Fibroblast of mammary gland (primary cell): ENCODE results near the gene TCEAL1.

Experiments used
- DNase-seq: peaks from one replicate; pipeline ENCODE4 v3.0.0-alpha.2; 2010; ENCODE audit warnings: low read depth
- H3K4me3 ChIP-seq: 2 replicates; pipeline ENCODE4 v1.5.1; 2011; ENCODE audit warnings: low read depth, mild to moderate bottlenecking, low read length, moderate library complexity; ENCODE audit not compliant: control insufficient read depth
- TF ChIP-seq, protein P1 (sequence below): conservative IDR thresholded peaks from 2 replicates; pipeline ENCODE4 v1.5.1; 2011; ENCODE audit warnings: low read depth, low read length, inconsistent platforms; ENCODE audit not compliant: control insufficient read depth, insufficient read depth

The TCEAL1 gene

DNA sequence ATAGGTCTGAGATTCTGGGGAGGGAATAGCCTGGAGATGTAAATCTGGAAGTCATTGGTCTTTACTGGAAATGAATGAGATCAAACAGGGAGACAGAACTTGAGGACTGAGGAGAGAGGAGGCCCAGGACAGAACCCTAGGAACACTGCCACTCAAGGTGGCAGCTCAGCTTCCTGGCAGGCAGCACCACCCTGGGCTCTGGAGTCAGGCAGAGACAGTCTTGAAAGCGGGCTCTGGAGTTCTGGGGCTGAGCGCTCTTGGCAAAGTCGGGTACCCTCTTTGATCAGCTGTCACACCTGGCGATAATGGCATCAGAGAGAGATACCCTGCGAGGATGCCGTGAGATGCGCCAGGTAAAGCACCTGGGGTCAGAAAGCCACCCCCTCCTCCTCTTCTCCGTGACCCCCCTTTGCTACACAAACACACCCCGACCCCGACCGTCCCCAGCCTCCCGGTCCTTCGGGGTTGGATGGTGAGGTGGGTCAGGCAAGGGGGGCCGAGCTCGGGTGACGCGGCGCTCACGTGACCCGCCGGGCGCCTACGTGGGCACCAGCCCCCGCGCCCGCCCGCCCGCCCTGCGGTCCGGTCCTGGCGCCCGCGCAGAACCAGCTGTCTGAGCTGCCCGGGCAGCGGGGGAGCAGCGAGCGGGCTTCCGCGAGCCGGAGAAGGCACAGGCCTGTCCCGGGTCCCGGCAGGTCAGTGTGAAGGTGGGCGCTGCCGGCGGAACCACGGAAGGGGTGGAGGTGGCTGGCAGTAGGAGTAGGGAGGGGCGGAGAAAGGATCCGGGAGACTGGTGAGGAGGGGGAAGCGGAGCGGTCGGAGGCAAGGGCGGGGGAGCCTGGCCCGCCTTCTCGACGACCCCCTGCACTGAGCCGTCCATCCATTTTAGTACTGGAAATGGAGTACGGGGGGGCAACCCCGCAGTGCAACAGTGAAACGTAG lies 21.1 kb upstream of the TCEAL1 start, which contains the start of gene TCEAL3:
TSS of gene TCEAL3 (plus strand) at position 600 of the 942 bp plus-strand sequence. CDS start 1,102 bp downstream, outside the sequence.
- DNase-seq = peak; percentile 23
- TF ChIP-seq, protein P1, sequence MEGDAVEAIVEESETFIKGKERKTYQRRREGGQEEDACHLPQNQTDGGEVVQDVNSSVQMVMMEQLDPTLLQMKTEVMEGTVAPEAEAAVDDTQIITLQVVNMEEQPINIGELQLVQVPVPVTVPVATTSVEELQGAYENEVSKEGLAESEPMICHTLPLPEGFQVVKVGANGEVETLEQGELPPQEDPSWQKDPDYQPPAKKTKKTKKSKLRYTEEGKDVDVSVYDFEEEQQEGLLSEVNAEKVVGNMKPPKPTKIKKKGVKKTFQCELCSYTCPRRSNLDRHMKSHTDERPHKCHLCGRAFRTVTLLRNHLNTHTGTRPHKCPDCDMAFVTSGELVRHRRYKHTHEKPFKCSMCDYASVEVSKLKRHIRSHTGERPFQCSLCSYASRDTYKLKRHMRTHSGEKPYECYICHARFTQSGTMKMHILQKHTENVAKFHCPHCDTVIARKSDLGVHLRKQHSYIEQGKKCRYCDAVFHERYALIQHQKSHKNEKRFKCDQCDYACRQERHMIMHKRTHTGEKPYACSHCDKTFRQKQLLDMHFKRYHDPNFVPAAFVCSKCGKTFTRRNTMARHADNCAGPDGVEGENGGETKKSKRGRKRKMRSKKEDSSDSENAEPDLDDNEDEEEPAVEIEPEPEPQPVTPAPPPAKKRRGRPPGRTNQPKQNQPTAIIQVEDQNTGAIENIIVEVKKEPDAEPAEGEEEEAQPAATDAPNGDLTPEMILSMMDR = no peak
- peak within 1 kb of the TSS; percentile 67 for H3K4me3 ChIP-seq

DNA sequence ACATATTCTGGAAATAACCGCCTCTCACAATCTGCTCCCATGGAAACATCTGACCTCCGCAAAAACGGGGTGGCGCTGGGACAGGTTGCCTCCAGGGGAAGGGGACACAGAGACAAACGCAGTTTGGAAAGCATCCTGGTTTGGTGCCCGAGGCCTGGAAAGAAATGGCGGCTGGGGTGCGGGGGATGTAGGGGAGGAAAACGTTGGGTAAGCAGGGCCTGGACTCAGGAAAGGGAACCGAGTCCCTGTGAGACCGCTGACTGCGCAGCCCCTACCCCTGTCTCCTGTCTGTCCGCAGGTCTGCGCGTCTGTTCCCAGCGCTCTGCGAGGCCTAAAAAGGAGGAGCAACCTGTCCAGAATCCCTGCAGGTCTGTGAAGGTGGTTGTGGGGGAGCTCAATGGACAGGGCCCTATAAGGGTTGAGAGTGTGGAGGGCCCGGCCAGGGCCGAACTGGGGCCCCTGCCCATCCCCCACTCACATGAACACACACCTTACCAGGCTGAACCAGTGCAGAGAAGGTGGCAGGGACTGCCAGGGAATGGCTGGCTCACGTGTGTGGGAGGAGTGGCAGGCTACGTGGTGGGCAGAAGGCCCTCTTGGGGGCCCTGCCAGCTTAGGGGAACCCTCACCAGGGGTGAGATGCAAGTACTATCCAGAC lies 20.3 kb upstream of the TCEAL1 start:
- TF ChIP-seq, protein P1 = no peak
- no peak for DNase-seq
- peak overlapping the region; percentile 67 for H3K4me3 ChIP-seq

DNA sequence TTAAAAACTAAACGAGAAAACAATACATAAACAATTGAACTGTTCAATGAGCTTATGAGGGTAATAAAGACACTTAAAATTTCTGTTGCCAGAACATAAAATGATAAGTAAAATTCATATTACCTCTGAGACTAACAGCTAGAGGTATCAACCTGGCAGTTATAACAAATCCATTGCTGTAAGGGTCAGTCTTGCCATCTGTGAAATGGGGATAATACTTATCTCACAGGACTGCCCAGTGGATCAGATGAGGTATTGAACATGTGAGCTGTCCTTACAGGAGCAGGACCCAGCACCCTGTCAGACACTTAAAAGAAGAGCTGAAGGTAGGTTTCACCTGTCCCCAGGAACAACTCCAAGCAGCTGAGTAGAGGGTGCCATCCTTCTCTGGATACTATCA lies 18.5 kb upstream of the TCEAL1 start:
- no peak for DNase-seq
- TF ChIP-seq, protein P1 = no peak
- H3K4me3 ChIP-seq = no peak overlapping the region

DNA sequence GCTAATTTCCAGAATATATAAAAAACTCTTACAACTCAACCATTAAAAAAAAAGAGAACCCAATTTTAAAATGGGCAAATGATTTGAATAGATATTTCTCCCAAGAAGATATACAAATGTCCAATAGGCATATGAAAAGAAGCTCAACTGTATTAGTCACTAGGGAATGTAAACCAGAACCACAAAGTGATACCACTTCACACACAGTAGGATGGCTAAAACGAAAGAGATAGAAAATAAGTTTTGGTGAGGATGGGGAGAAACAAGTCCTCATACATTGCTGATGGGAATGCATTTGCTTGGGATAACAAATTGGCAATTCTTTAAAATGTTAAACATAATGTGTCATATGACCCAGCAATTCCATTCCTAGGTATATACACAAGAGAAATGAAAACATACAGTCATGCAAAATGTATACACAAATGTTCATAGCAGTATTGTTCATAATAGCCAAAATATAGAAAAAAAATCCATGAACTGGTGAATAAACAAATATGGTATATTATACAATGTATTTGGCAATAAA lies 15.3 kb upstream of the TCEAL1 start:
- no peak overlapping the region for H3K4me3 ChIP-seq
- DNase-seq = no peak
- TF ChIP-seq, protein P1 = no peak

DNA sequence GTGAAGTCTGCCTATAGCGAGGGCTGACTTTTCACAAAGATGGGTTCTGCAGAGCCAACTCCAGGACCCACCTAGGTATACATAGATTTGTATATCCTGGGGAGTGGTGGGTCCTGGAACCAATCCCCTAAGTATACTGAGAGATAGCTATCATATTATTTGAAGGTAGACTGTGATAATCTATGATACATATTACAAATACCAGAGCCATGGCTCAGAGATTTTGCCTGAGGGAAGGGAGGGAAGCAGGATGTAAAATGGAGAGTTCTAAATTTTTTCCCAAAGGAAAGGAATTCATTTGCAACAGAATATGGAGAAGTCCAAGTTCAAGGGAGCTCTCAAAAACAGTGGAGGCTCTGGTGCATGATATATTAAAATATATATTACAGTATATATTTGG lies 13.8 kb upstream of the TCEAL1 start:
- TF ChIP-seq, protein P1 = no peak
- no peak overlapping the region for H3K4me3 ChIP-seq
- no peak for DNase-seq

DNA sequence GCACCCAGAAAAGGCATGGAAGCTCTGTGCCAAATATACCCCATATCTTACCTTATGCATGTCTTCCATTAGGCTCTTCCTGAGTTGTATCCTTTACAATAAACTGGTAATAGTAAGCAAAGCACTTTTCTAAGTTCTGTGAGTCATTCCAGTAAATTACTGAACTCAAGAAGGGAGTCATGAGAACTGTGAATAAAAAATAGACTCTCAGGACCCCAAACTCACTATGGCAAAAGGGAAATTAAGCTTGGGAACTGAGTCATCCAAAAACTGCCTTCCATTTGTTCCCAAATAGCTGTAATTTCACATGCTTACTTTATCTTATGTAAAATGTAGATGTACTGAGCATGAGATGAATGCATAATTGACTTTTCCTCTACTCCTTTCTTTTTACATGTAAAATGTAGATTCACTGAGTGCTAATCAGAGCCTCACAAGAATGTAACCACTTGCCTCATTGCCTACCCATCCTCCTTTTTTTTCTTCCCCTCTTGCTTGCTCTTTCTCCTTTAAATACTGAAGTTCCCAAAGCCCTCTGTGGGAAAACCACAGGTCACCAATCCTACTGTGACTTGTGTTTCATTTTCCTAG lies 12.9 kb upstream of the TCEAL1 start:
- TF ChIP-seq, protein P1 = no peak
- H3K4me3 ChIP-seq = no peak overlapping the region

More for the DNA sequence above, 12.9 kb upstream of the TCEAL1 start:
- DNase-seq = peak; percentile 39
